ENCODE measurements around the gene ANGPTL5. TPM values are rescaled to one million over a fixed set of nuclear protein-coding genes. Genes with fewer than 3 reads are reported as not detected.
A peak's percentile ranks its signal among the peaks of the same experiment; 100 is the strongest.

ANGPTL5 gene
- total RNA-seq, 6 experiments from 2014 or later = not detected

DNA sequence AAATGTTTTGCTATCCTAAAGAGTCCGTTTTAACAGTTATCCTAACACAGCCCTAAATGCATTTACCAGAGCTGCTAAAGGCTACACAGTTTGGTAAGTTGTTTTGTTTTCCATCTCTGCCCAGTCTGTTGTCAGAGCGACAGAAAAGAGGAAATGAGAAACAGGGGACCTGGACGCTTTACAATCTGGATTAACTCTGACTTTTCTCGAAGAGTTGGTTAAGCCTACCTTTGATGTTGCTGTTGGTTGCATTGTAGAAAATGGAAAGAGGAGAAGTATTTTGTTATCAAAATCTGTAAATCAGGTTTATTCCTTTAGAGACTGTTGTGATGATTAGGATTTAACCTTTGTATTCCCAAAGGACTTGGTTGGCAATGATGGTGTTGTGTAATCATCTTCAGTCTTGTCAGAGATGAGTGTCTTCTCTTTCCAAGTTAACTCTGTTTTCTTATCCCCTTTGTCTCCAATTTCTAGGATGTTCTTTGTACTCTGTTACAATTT is 481 bp downstream of the ANGPTL5 start:
- intact Hi-C loops (cut with DNase I) = no loop called here
- Histone ChIP-seq H3K36me3 (no peaks in the 10 kb centered on the region), H3K9me3 (no peaks in the 10 kb centered on the region), H3K27me3 (no peaks in the 10 kb centered on the region), H3K4me3 (no peak overlapping the region), H3K4me1 (peaks cover 0 to 4% (median 0%) of the 10 kb centered on the region in 4 donors), H3K27ac (peak overlapping the region in 1 of 3 donors; percentile 11)
- 40% methylated on average over 4 of the region's 4 CpGs for WGBS (ENCODE audit: insufficient coverage, low coverage, low lambda C conversion rate, missing lambda C conversion rate)
- TF ChIP-seq POLR2A (IDR thresholded peaks at IDR 0.05) = no peak
- TF ChIP-seq, protein P1, sequence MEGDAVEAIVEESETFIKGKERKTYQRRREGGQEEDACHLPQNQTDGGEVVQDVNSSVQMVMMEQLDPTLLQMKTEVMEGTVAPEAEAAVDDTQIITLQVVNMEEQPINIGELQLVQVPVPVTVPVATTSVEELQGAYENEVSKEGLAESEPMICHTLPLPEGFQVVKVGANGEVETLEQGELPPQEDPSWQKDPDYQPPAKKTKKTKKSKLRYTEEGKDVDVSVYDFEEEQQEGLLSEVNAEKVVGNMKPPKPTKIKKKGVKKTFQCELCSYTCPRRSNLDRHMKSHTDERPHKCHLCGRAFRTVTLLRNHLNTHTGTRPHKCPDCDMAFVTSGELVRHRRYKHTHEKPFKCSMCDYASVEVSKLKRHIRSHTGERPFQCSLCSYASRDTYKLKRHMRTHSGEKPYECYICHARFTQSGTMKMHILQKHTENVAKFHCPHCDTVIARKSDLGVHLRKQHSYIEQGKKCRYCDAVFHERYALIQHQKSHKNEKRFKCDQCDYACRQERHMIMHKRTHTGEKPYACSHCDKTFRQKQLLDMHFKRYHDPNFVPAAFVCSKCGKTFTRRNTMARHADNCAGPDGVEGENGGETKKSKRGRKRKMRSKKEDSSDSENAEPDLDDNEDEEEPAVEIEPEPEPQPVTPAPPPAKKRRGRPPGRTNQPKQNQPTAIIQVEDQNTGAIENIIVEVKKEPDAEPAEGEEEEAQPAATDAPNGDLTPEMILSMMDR (IDR thresholded peaks at IDR 0.05) = no peak
- no peak for DNase-seq
- no peak for ATAC-seq

DNA sequence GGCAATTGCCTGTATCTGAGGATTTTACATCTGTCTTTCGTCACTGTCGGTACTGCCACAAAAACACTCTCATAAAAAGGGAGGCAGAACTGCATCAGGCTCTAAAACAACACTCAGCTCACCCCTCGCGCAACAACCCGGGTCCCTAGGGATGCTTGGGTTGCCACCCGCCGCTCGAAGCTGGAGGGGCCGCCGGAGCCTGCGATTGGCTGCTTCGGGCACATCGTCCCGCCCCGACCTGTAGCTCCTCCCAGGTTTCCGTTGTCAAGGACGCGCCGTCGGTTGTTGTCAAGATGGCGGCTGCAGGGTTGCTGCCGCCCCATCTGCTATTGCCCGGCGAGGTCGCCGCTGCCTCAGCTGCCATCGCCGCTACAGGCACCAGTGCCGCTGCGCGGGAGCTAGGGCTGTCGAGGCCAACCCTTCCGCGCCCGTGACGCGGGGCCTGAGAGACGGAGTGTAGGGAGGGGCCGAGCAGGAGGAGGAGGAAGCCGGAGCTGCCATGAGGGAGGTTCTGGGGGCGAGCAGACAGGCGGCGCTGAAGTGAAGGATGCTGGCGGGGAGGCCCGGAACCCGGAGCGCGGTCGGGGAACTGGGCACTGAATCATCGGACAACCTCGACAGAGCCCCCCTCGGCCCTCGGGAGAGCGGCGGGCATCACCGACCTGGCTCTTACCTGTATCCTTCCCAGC is 1.4 kb downstream of the ANGPTL5 start, which contains the start of gene CEP126:
TSS of gene CEP126 (plus strand) at position 273 of the 689 bp plus-strand sequence. CDS start at position 548, 275 bp downstream.
- TF ChIP-seq, protein P1 (IDR thresholded peaks at IDR 0.05) = peak; percentile 18 to 46 (median 38)
- TF ChIP-seq POLR2A (IDR thresholded peaks at IDR 0.05) = no peak
- ATAC-seq = peak; percentile 99
- H3K4me3 ChIP-seq = peak within 1 kb of the TSS; percentile 70 to 80 (median 78)
- 0% methylated on average over 20 of the region's 56 CpGs for WGBS (ENCODE audit: insufficient coverage, low coverage, low lambda C conversion rate, missing lambda C conversion rate)
- intact Hi-C loops (cut with DNase I) = no loop called here
- peak; percentile 87 to 93 (median 92) for DNase-seq
- no peaks in the 10 kb centered on the region for H3K9me3 ChIP-seq
- H3K27ac ChIP-seq = peak within 1 kb of the TSS; percentile 11 to 15 (median 13)
- no peaks in the 10 kb centered on the region for H3K36me3 ChIP-seq
- H3K4me1 ChIP-seq = peaks cover 0 to 4% (median 0%) of the 10 kb centered on the region in 4 donors
- no peaks in the 10 kb centered on the region for H3K27me3 ChIP-seq

DNA sequence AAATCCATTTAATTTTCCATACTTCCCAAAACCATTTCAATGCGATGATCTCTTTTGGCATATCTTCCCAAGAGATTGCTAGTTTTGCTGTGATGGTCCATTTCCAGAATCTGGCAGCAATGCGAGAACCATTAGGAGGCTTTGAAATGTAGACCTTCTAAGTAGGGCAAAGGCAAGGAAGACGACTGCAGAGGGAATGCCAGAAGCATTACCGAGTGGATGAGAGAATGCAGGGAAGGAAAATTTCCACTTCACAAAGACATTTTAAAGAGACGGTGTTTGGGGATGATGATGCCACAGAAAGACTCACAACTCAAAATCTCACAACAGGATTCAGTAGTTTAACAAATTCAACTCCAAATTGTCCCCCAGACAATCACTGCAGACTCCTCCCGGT is 2.0 kb downstream of the ANGPTL5 start:
- ATAC-seq (no peak), DNase-seq (no peak)
- no peaks in the 10 kb centered on the region for H3K27me3 ChIP-seq
- H3K27ac ChIP-seq = no peak overlapping the region
- peaks cover 0 to 4% (median 0%) of the 10 kb centered on the region in 4 donors for H3K4me1 ChIP-seq
- intact Hi-C loops (cut with DNase I) = no loop called here
- TF ChIP-seq, protein P1 (IDR thresholded peaks at IDR 0.05) = no peak
- no peak for TF ChIP-seq POLR2A (IDR thresholded peaks at IDR 0.05)
- H3K9me3 ChIP-seq = no peaks in the 10 kb centered on the region
- H3K36me3 ChIP-seq = no peaks in the 10 kb centered on the region
- H3K4me3 ChIP-seq = peak overlapping the region; percentile 70 to 80 (median 78)
- 8% methylated on average over 6 of the region's 6 CpGs for WGBS (ENCODE audit: insufficient coverage, low coverage, low lambda C conversion rate, missing lambda C conversion rate)

- DNase-seq = no peak
- Histone ChIP-seq H3K4me3 (no peak overlapping the region), H3K27ac (no peak overlapping the region), H3K9me3 (no peaks in the 10 kb centered on the region), H3K27me3 (no peaks in the 10 kb centered on the region), H3K36me3 (no peaks in the 10 kb centered on the region), H3K4me1 (peaks cover 0 to 4% (median 0%) of the 10 kb centered on the region in 4 donors)
- WGBS (ENCODE audit: insufficient coverage, low coverage, low lambda C conversion rate, missing lambda C conversion rate) = 79% methylated on average over 5 of the region's 5 CpGs
- intact Hi-C loops (cut with DNase I) = no loop called here
- TF ChIP-seq, protein P1 (IDR thresholded peaks at IDR 0.05) = no peak
- no peak for TF ChIP-seq POLR2A (IDR thresholded peaks at IDR 0.05)
- ATAC-seq = no peak
These were observed 2.7 kb downstream of the ANGPTL5 start for GRCh38 chr11:101913656-101914055.
